HG03064 (cell line): ENCODE results near the gene CNOT6.

Experiments used
- ATAC-seq: cut with Tn5 transposase; IDR thresholded peaks from one replicate; pipeline ENCODE4 v1.9.1; 2021; ENCODE audit warnings: low read depth; ENCODE audit not compliant: unreplicated experiment

The CNOT6 gene

DNA sequence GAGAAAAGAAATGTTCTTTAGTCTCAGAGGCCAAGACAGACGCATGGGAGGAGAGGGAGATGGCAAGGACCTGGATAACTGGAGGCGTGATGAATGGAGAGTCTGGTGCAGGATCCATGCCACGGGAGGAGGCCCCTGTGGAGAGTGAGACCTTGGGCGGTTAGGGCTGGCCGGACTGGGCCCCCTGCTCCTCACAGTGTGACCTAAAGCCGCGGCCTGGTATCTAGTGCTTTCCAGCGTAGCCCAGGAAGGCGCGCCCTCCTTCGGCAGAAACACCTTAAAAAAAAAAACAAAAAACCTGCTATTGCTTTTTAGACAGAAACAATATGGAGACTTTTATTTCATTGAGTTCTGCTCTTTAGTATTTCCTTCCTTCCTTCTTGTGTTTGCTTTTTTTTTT is 64.1 kb downstream of the CNOT6 start:
- ATAC-seq = no peak

DNA sequence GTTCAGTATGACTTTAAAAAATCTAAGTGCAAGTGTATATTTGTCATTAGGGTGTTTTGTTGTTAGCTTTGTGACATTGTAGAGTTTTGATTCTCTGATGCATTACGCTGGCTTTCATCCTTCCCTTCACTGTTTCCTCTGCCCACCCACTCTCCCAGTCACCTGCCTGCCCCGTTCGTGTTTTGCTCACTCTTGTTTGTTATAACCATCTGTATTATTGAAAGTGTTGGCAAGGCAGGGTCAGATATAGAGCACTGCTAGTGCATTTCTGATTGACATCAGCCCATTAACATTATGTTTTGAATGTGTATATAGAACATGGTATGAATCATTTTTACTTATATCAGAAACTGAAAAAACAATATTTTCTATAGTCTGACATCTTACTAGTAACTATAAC is 69.8 kb downstream of the CNOT6 start:
- no peak for ATAC-seq

DNA sequence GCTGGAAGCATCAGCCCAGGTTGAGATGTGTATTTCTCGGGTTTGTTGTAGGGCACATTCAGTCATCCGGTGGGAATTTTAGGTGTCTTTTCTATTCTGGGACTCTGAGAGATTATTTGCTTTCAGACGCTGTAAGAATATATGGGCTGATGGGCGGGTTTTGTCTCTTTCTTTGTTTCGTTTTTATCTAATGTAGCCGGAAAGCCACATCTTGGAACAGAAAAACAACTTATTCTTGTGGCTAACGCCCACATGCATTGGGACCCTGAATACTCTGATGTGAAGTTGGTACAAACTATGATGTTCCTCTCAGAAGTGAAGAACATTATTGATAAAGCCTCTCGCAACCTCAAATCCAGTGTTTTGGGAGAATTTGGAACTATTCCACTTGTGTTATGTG is 74.7 kb downstream of the CNOT6 start:
- no peak for ATAC-seq

DNA sequence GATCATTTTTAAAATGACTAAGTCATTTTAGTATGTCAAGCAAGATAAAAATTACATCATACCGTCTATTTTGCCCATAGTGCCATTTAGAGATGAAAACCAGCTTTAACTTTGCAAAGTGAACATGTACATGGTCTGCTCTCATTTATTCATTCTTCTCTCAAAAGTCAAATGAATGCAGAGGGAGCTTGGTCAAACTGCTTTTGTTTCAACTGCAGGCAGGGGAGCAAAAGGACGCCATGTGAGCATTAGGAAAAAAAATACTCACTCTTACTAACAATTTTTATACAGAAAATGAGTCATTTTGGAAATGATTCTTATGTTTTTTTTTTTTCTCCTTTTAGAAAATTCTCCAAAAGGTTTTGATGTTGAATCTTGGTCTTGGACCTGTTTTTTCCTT is 81.4 kb downstream of the CNOT6 start:
- ATAC-seq = no peak

DNA sequence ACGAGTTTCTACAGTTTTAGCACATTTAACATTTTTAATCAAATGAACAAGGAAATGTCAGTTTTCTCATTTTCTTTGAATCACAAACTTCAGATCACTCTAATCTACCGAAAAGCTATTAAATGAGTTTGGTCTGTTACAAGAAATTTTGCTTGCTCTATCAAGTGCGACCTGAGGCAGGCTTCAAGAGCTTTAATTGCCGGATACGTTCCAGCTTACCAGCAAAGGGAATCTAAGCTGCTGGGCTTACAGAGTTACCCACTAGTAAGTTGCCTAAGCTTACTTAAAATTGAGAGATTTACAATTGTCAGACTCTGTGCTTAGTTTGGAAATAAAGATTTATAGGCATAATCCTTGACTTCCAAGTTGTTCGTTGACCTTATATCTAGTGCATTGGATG is 86.5 kb downstream of the CNOT6 start:
- no peak for ATAC-seq

DNA sequence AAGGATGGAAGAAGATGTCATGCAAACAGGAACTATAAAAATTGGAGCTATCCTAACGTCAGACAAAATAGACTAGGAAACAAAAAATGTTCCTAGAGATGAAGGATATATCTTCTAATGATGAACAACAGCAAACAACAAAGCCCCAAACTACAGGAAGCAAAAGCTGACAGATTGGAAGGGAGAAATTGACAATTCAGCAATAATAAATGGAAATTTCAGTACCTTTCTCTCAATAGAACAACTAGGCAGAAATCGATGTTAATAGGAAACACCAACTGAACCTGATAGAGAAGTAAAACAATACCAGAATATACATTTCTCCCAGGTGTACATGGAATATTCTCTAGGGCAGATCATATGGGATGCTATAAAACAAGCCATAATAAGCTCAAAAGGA is 89.6 kb downstream of the CNOT6 start:
- no peak for ATAC-seq

DNA sequence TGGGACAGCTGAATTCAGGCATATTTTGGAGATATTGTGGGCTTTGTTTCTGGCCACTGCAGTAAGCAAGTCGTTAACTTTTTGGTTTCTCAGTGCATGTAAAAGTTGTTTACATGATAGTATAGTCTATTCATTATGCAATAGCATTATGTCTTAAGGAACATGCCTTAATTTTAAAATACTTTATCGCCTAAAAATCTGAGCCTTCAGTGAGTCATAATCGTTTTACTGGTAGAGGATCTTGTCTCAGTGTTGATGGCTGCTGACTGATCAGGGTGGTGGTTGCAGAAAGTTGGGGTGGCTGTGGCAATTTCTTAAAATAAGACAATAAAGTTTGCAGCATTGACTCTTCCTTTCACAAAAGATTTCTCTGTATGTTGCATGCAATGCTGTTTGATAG is 92.0 kb downstream of the CNOT6 start:
- ATAC-seq = no peak

DNA sequence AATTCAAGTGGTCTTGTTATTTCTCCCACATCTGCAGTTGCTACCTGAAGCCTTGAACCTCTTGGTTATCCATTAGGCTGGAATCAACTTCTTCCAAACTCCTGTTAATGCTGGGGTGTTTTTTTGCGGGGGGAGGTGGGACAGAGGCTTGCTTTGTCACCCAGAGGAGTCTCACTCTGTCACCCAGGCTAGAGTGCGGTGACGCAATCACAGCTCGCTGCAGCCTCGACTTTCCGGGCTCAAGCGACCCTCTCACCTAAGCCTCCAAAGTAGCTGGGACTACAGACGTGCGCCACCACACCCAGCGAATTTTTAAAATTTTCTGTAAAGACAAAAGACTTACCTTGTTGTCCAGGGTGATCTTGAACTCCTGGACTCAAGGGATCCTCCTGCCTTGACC is 92.7 kb downstream of the CNOT6 start:
- no peak for ATAC-seq

DNA sequence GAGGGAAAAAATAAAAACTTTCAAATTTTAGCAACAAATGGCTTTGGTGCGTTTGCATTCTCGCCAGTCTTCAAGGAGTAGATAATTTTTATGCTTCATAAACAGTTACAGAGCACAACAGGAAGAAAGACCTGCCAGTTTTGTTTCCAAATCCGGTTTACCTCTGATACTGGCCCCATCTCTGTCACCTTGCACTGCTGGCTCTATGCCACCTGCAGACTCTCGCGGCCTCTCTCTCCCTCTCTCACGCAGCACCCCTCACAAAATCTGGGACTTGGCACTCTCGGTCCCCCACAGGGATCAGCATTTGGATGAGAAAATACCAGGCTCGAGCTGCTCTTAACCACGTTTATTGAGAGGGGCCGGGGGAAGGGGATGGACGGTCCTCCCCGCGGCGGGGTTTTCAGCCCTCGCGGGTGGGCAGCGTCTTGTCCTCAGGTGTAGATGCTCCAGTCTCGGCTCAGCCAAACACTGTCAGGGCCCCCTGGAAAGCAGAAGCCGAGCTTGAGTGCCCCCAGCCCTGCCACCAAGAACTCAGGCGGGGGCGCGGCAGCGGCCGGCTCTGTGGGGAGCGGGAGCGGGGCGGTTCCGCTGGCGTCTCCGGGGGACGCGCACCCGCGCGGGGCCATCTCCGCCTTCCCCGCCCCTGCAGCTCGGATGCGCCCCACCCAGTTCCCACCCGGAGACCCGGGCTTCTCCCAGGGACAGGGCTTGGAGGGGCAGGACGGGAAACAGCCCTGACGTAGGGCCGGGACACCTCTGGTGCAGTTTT is 95.8 kb downstream of the CNOT6 start:
- no peak for ATAC-seq

DNA sequence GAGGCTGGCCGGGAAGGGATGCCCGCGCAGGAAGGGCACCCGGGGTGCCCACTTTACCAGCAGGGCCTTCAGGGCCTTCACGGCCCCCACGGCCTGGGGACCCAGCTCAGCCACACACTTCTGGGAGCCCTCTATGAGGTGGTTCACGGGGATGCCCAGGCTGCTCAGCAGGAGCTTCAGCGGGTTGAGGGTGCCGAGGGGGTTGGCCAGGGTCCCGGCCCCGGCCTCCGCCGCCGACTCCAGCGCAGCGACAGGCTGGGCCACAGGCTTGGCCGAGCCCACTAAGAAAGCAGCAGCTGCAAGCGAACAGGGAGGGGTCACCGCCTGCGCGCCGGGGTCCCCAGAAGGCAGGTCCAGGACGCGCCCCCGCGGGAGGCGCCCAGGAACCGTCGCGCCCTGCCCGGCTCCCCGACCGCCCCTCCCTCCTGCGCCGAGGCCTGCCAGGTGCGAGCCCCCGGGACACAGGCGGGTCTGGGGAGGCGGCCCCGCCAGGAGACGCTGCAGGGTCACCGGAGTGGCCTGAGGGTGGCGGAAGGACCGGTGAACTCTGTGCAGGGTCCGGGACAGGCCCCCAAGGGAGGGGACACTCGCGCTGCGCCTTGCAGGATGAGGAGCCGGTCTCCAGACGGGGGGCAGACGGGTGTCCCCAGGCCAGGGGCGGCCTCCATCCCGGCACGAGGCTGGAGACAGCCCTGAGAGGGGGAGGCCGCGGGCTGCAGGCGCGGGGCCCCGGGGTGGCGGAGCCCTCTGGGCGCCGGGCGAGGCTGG is 96.5 kb downstream of the CNOT6 start:
- ATAC-seq = no peak

DNA sequence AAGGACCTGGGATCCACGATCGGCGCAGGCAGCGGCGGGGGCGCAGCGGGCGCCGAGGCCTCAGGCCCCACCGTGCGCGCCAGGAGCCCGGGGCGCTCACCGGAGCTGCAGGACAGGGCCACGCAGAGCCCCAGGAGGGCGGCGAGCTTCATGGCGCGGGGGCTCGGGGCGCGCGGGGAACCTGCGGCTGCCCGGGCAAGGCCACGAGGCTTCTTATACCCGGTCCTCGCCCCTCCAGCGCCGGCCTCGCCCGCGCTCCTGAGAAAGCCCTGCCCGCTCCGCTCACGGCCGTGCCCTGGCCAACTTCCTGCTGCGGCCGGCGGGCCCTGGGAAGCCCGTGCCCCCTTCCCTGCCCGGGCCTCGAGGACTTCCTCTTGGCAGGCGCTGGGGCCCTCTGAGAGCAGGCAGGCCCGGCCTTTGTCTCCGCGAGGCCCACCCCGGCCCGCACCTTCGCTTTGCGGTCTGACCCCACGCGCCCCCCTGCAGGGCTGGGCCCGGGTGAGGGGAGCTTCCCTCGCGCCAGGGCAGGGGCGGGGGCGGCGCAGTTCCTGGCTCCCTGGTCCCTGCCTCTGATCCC is 97.2 kb downstream of the CNOT6 start, which contains the start of gene SCGB3A1:
Gene SCGB3A1 (minus strand): TSS at position 189 of the 577 bp plus-strand sequence. CDS start 37 bp downstream, at position 152.
- ATAC-seq = no peak

DNA sequence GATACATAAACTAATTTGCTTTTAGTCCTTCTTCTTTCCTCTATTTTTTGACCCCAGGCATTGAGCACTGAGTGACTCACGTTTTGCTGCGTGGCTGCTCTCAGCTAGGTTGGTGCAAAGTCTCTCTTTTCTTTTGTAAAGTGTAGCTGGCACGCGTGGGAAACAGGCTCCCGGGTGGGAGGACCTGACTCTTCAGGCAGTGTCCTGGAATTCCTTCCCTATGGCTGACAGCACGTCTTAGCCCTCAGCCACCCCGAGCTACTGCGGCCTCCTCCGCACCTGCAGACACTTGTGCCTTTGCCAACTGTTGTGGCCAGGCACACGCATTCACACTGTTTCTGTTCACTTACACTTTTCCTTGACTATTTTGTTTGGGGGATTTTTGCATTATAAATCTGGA is 98.0 kb downstream of the CNOT6 start:
- ATAC-seq = no peak

DNA sequence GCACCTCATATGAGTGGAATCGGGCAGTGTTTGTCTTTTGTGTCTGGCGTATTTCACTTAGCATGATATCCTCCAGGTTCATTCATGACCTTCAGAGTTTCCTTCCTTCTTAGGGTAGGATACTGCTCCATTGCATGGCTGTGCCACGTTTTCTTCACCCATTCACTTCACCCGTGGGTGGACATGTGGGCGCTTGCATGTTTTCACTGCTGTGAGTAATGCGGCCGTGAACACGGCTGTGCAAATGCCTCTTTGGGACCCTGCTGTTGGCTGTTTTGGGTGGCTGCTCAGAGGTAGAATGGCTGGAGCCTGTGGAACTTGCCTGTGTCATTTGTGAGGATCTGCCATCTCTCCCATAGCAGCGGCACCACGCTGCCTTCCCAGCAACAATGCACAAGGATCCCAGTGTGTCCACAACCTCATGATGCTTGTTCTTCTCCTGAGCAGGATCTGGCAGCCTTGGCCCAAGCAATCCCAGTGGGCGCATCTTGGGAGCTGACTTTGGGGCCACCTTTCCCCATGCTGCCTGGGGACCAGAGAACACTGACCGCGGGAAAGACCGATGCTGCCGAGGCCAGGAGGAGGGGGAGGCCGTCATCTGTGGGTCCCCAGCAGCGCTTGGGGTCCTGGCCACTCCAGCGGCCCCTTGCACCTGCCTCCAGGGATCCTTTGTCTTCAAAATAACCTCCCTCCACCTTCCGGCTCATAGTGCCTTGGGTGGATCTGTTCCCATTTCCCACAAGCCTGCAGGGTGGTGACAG is 99.4 kb downstream of the CNOT6 start:
- no peak for ATAC-seq

DNA sequence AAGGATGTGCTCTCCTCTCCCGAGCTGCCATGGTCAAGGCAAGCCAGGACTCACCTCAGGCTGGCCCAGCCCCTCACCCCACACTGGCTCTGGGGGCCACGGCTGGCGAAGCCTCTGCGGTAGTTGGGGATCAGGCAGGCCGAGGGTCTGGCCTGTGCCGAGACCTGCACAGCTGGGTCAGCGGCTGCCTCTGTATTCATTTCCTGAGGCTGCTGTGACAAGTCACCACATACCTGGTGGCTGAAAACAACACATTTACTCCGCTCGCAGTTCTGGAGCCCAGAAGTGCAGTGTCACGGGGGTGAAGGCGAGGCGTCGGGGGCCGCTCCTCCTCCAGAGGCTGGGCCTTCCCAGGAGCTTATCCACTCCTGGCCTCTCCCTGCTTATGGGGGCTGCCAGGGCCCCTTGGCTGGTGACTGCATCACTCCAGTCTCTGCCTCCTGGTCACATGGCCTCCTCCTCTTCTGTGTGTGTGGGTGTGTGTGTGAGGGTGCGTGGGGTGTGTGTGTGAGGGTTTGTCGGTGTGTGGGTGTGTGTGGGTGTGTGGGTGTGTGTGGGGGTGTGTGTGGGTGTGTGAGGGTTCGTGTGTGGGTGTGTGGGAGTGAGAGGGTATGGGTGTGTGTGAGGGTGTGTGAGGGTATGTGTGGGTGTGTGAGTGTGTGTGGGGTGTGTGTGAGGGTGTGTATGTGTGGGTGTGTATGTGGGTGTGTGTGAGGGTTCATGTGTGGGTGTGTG is 100.3 kb downstream of the CNOT6 start:
- no peak for ATAC-seq

DNA sequence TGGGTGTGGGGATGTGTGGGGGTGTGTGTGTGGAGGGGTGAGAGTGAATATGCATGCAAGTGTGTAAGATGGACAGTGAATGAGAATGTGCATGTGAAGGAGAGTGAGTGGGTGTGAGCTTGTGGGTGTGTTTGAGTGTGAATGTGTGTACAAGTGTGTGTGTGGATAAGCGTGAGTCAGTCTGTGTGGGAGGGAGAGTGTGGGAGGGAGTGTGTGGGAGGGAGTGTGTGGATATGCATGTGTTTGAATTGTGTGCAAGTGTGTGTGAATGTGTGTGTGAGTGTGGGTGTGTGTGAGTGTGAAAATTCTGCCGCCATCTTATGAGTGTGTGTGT is 100.8 kb downstream of the CNOT6 start:
- ATAC-seq = no peak

DNA sequence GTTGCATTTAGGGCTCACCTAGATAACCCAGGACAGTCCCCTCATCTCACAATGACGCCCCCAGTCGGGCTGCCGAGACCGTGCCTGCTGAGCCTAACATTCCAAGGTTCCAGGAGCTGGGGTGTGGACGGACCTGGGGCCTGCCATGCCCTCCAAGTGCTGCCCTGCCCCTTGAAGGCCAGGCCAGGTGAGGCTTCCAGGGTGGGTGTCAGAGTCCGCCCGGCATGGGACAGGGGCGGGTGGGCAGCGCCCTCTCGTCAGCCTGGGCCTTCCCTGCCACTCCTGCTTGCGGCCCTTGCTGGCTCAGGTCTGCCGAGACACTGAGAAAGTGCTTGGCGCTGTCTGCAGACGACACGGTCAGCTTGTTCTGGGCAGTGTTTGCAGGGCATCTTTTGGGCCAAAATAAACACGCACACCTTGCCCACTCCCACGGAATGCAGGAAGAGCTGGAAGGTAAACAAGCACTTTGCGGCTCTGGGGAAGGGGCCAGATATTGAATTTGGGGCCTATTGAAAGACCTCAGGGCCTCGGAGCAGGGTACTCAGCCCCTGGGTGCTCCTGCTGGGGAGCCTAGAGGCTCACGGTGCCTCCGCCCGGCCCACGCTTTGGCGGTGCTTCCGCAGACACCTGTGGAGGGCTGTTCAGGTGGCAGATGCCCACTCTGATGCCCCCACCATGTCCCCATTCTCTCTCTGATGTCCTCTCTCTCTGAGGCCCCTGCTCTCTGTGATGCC is 101.4 kb downstream of the CNOT6 start:
- ATAC-seq = no peak

DNA sequence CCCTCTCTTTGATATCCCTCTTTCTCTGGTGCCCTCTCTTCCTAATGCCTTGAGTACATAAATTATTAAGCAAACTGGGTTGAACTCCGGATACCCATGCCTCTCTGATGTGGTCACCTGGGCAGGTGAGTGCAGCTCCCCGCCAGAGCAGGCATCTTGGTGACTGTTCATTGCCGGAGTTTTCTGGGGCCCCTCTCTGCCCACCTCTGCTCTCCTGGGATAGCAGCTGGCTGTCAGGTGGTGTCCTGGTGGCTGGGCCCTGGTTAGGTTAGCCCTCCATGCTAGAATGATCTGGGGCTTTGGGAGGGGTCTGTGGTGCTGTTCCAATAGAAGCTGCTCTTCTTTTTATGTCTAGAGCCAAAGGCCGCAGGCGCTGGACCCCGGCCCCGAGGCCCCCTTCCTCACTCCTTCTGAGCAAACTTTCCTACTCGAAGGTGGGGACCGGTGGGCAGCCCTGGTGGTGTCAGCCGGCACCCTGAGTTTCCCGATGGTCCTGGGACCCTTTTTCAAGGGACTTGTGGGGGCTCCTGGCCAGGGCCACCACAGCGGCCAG is 102.0 kb downstream of the CNOT6 start:
- ATAC-seq = no peak

DNA sequence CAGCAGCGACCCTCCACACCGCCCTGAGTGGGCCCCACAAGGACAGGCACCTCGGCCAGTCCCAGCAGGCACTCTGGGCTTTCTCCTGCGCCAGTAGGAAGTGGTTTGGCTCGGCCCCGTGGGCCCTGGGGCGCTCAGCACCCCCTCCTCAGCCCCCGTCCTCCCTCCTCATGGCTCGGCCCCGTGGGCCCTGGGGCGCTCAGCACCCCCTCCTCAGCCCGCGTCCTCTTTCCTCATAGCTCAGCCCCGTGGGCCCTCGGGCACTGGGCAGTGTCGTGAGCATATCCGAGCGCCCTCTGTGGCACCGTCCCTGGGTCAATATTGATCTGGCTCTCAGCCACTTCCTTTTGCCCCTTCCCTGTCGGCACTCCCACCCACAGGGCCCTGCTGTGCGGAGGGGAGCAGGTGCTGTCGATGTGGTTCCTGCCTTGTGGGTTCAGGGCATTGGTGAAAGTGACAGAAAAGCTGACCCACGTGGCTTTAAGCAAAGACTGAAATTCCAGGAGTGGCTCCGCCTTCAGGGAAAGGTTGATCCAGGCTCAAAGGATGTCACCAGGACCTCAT is 102.6 kb downstream of the CNOT6 start:
- ATAC-seq = no peak

DNA sequence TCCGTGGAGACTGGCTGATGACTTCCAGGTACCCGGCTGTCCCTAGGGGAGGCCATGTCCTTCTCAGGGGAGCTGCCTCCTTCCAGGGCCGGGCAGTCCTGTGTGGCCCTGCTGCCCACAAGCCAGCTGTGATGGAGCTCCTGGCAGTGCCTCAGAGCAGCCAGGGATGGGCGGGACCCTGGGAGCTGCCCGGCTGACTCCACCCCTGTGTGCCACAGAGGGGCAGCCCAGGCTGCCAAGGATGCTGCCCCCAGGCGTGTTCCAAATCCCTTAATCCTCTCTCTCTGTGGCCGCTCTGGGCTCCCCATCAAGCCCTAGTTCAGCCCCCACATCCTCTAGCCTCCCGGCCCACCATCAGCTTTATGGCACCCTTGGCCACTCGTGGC is 104.1 kb downstream of the CNOT6 start:
- ATAC-seq = no peak
